ENCODE measurements around the gene PRKCH. TPM values are rescaled to one million over a fixed set of nuclear protein-coding genes. Genes with fewer than 3 reads are reported as not detected.

PRKCH gene
- total and polyA plus RNA-seq, 2 of the 13 experiments (the other 11 are each of a cell fraction or from before 2014, with no cell fraction given), result 0.48 to 1.3 TPM

DNA sequence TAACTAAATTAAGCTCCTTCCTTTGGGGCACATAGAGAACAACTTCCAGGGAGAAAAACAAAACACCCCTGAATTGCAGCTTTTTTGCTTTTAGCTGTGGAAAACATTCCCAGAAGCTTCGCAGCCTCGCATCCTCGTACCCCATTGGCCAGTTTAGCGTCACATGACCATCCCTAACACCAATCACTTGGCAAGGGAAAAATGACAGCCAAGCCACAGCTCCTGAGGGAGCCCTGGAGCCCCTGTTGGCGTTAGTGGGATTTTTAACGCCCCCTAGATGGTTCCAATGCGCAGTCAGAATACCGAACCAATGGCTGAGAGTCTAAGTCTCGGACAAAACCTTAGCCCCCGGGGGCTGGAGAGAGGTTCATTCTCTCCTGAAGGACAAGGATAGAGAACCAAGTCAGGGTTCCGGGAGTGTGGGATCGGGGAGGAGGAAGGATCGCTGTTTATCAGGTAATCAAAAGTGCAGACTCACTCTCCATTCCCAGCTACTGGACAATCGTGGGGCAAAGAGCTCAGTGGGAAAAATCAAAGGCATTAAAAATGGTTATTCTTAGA, 238.3 kb downstream of the PRKCH start (continued):
- TF ChIP-seq, protein P1, sequence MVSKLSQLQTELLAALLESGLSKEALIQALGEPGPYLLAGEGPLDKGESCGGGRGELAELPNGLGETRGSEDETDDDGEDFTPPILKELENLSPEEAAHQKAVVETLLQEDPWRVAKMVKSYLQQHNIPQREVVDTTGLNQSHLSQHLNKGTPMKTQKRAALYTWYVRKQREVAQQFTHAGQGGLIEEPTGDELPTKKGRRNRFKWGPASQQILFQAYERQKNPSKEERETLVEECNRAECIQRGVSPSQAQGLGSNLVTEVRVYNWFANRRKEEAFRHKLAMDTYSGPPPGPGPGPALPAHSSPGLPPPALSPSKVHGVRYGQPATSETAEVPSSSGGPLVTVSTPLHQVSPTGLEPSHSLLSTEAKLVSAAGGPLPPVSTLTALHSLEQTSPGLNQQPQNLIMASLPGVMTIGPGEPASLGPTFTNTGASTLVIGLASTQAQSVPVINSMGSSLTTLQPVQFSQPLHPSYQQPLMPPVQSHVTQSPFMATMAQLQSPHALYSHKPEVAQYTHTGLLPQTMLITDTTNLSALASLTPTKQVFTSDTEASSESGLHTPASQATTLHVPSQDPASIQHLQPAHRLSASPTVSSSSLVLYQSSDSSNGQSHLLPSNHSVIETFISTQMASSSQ (IDR thresholded peaks at IDR 0.05; ENCODE audit: low read depth), result no peak
- TF ChIP-seq, protein P1 (CRISPR knock-in tag; IDR thresholded peaks at IDR 0.05; ENCODE audit: borderline replicate concordance), result no peak; the same call in 1 of the 2 replicates
- TF ChIP-seq, protein P2, sequence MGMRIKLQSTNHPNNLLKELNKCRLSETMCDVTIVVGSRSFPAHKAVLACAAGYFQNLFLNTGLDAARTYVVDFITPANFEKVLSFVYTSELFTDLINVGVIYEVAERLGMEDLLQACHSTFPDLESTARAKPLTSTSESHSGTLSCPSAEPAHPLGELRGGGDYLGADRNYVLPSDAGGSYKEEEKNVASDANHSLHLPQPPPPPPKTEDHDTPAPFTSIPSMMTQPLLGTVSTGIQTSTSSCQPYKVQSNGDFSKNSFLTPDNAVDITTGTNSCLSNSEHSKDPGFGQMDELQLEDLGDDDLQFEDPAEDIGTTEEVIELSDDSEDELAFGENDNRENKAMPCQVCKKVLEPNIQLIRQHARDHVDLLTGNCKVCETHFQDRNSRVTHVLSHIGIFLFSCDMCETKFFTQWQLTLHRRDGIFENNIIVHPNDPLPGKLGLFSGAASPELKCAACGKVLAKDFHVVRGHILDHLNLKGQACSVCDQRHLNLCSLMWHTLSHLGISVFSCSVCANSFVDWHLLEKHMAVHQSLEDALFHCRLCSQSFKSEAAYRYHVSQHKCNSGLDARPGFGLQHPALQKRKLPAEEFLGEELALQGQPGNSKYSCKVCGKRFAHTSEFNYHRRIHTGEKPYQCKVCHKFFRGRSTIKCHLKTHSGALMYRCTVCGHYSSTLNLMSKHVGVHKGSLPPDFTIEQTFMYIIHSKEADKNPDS (CRISPR knock-in tag; IDR thresholded peaks at IDR 0.05), result no peak
- no peak for TF ChIP-seq ZNF598 (CRISPR knock-in tag; IDR thresholded peaks at IDR 0.05; ENCODE audit: borderline replicate concordance)
- TF ChIP-seq ZNF768 (CRISPR knock-in tag; IDR thresholded peaks at IDR 0.05), result no peak
- no peak for TF ChIP-seq FOXA1 (IDR thresholded peaks at IDR 0.05)
- no peak for TF ChIP-seq FOXA1 (CRISPR knock-in tag; IDR thresholded peaks at IDR 0.05)
- TF ChIP-seq ZNF7 (CRISPR knock-in tag; IDR thresholded peaks at IDR 0.05), result no peak
- TF ChIP-seq ZNF33B (CRISPR knock-in tag; IDR thresholded peaks at IDR 0.05), result no peak
- TF ChIP-seq U2AF2 (IDR thresholded peaks at IDR 0.05; ENCODE audit: low read depth, low read length), result no peak
- TF ChIP-seq ZBTB38 (CRISPR knock-in tag; IDR thresholded peaks at IDR 0.05), result no peak
- TF ChIP-seq ZNF792 (CRISPR knock-in tag; IDR thresholded peaks at IDR 0.05), result no peak; the same call in 1 of the 2 replicates
- TF ChIP-seq STAG1 (CRISPR knock-in tag; IDR thresholded peaks at IDR 0.05), result peak; percentile 67
- TF ChIP-seq, protein P3, sequence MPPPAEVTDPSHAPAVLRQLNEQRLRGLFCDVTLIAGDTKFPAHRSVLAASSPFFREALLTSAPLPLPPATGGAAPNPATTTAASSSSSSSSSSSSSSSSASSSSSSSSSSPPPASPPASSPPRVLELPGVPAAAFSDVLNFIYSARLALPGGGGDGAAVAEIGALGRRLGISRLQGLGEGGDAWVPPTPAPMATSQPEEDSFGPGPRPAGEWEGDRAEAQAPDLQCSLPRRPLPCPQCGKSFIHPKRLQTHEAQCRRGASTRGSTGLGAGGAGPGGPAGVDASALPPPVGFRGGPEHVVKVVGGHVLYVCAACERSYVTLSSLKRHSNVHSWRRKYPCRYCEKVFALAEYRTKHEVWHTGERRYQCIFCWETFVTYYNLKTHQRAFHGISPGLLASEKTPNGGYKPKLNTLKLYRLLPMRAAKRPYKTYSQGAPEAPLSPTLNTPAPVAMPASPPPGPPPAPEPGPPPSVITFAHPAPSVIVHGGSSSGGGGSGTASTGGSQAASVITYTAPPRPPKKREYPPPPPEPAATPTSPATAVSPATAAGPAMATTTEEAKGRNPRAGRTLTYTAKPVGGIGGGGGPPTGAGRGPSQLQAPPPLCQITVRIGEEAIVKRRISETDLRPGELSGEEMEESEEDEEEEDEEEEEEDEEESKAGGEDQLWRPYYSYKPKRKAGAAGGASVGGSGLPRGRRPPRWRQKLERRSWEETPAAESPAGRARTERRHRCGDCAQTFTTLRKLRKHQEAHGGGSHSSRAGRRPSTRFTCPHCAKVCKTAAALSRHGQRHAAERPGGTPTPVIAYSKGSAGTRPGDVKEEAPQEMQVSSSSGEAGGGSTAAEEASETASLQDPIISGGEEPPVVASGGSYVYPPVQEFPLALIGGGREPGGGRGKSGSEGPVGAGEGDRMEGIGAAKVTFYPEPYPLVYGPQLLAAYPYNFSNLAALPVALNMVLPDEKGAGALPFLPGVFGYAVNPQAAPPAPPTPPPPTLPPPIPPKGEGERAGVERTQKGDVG (CRISPR knock-in tag; IDR thresholded peaks at IDR 0.05; ENCODE audit: borderline replicate concordance), result no peak
- no peak for TF ChIP-seq HNRNPH1 (optimal IDR thresholded peaks at IDR 0.05; ENCODE audit: low read depth, low read length)
- TF ChIP-seq IRF2 (CRISPR knock-in tag; IDR thresholded peaks at IDR 0.05), result no peak
- TF ChIP-seq, protein P4, sequence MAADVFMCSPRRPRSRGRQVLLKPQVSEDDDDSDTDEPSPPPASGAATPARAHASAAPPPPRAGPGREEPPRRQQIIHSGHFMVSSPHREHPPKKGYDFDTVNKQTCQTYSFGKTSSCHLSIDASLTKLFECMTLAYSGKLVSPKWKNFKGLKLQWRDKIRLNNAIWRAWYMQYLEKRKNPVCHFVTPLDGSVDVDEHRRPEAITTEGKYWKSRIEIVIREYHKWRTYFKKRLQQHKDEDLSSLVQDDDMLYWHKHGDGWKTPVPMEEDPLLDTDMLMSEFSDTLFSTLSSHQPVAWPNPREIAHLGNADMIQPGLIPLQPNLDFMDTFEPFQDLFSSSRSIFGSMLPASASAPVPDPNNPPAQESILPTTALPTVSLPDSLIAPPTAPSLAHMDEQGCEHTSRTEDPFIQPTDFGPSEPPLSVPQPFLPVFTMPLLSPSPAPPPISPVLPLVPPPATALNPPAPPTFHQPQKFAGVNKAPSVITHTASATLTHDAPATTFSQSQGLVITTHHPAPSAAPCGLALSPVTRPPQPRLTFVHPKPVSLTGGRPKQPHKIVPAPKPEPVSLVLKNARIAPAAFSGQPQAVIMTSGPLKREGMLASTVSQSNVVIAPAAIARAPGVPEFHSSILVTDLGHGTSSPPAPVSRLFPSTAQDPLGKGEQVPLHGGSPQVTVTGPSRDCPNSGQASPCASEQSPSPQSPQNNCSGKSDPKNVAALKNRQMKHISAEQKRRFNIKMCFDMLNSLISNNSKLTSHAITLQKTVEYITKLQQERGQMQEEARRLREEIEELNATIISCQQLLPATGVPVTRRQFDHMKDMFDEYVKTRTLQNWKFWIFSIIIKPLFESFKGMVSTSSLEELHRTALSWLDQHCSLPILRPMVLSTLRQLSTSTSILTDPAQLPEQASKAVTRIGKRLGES (CRISPR knock-in tag; IDR thresholded peaks at IDR 0.05; ENCODE audit: borderline replicate concordance), result no peak
